MG63 (cell line): Measurements from ENCODE around the gene ERBB4. TPM values are rescaled to one million over a fixed set of nuclear protein-coding genes. Genes with fewer than 3 reads are reported as not detected.

Source experiments
- DNase-seq: peaks from one replicate; pipeline ENCODE4 v3.0.0-alpha.2; 2020
- H3K27me3 ChIP-seq: fragments of 250-450 bp; sonication (Bioruptor Pico); 2 replicates; pipeline ENCODE4 v1.5.1; 2020; ENCODE audit warnings: mild to moderate bottlenecking, moderate library complexity
- H3K36me3 ChIP-seq: fragments of 250-450 bp; sonication (Bioruptor Pico); 2 replicates; pipeline ENCODE4 v1.5.1; 2020; ENCODE audit warnings: mild to moderate bottlenecking, moderate library complexity
- H3K4me3 ChIP-seq: fragments of 250-450 bp; sonication (Bioruptor Pico); 2 replicates; pipeline ENCODE4 v1.5.1; 2020; ENCODE audit warnings: mild to moderate bottlenecking, moderate library complexity
- H3K9me3 ChIP-seq: fragments of 250-450 bp; sonication (Bioruptor Pico); 2 replicates; pipeline ENCODE4 v1.5.1; 2020; ENCODE audit warnings: mild to moderate bottlenecking, moderate library complexity
- total RNA-seq: library from RNA; depleted of rRNA; stranded (reverse); fragments of >200 nt; shearing (Covaris generic); gene quantifications from 2 replicates; pipeline ENCODE4 v1.2.3, GENCODE V29; 2014; ENCODE audit warnings: low replicate concordance

The ERBB4 gene
- total RNA-seq, 1 experiment from 2014 or later = 0.07 TPM

DNA sequence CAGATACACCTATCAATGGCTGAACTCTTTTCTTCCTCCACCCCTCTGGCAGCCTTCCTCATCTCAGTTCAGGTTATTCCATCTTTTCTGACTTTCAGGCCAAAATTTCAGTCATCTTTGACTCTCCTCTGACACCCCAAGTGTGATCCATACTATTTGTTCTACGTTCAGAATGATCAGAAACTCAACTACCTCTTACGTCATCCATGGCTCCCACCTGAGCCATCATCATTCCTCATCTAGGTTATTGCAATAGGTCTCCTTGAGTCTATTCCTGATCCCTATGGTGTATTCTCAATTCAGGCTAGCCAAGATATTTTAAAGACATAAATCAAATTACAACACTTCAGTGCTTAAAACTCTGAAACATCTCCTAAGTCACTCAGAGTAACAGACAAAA, 589.7 kb downstream of the ERBB4 start:
- Histone ChIP-seq H3K27me3 (no peaks in the 10 kb centered on the region), H3K36me3 (no peaks in the 10 kb centered on the region), H3K4me3 (no peak overlapping the region), H3K9me3 (no peaks in the 10 kb centered on the region)
- DNase-seq = no peak

DNA sequence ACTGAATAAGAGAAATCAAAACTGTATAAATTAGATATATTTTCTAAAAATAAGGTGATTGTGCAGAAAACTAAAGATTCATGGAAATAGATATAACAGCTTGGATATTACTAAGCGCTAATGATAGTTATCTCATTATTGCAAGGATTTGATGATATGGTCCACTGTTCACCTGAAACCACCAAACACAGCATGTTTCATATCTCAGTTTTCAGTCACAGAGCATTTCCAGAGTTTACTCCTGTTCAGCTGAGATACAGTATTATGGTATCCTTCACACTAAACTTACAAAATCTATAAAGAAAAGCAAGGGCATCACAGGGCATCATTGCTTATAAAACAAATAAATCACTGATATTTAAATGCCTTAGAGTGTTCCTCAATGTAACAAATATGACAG, 591.6 kb downstream of the ERBB4 start:
- Histone ChIP-seq H3K27me3 (no peaks in the 10 kb centered on the region), H3K9me3 (no peaks in the 10 kb centered on the region), H3K36me3 (no peaks in the 10 kb centered on the region), H3K4me3 (no peak overlapping the region)
- DNase-seq = no peak

DNA sequence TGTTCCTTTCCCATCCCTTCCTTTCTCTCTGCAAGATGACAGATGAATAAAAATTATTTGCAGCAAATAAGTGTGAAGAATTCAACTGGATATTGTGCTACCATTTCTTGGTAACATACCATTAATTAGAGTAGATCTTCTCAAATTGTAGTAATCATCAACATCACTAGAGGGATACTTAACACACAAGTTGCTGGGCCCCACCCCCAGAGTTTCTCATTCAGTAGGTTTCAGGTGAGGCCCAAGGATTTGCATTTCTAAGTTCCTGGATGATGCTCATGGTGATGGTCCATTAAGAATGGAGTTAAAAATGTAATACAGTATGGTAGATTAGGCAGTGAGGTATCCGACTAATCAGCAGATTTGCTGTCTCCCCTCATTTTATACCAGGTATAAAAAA, 594.0 kb downstream of the ERBB4 start:
- Histone ChIP-seq H3K36me3 (no peaks in the 10 kb centered on the region), H3K4me3 (no peak overlapping the region), H3K27me3 (no peaks in the 10 kb centered on the region), H3K9me3 (no peaks in the 10 kb centered on the region)
- DNase-seq = no peak

DNA sequence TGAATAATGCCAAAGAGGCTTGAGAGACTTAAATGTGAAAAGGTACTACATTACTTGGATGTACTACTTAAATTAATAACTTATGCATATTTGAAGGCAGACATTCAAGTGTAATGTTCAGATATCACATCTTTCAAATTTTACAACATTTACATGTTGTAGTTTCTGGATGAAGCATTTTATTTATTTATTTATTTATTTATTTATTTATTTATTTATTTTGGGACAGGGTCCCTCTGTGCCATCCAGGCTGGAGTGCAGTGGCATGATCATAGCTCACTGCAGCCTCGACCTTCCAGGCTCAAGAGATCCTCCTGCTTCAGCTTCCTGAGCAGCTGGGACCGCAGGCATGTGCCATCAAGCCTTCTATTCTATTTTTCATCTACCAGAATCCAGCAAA, 596.4 kb downstream of the ERBB4 start:
- DNase-seq = no peak
- Histone ChIP-seq H3K4me3 (no peak overlapping the region), H3K36me3 (no peaks in the 10 kb centered on the region), H3K27me3 (no peaks in the 10 kb centered on the region), H3K9me3 (no peaks in the 10 kb centered on the region)

DNA sequence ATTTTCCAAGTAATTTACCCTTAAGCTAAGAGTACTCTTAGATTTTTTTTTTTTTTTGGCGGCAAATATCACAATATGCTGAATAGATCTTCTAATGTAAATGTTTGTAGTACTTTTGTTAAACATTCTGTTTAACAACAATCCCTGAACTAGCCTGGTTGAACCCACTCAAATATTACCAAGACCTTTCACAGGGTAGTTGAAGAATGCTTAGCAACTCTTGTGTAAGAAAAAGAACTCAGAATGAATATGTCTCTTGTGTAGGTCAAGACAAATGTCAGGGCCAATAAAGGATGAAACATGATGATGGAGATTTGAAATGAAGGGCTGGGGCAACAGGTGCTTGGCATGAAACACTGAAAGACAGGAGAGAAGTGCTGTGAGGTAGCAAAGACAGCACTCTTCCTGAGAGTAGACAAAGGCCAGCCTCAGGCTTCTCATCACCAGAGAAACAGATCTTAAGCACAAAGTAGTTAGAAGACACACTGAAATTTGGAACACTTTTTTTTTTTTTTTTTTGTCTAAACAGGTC, 597.3 kb downstream of the ERBB4 start:
- DNase-seq = no peak
- Histone ChIP-seq H3K9me3 (no peaks in the 10 kb centered on the region), H3K4me3 (no peak overlapping the region), H3K36me3 (no peaks in the 10 kb centered on the region), H3K27me3 (no peaks in the 10 kb centered on the region)

DNA sequence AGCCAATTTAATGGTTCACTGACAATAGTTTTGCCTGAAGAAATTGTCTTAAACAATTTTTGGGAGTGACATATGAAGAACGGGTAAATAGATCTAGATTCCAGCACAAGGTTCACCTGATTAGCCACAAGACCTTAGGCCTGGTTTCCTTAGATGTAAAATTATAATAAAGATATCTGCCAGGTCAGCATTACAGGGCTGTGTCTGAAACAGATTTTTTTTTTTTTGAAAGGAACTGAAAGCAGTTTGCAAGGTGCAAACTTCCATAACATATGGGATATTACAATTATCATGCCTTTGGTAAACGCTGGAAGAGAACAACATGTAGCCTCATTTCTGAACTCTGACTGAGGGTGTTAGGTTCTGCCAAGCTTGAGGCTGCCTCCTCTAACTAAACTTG, 599.4 kb downstream of the ERBB4 start:
- no peaks in the 10 kb centered on the region for H3K27me3 ChIP-seq
- no peak overlapping the region for H3K4me3 ChIP-seq
- no peaks in the 10 kb centered on the region for H3K9me3 ChIP-seq
- H3K36me3 ChIP-seq = no peaks in the 10 kb centered on the region
- no peak for DNase-seq

DNA sequence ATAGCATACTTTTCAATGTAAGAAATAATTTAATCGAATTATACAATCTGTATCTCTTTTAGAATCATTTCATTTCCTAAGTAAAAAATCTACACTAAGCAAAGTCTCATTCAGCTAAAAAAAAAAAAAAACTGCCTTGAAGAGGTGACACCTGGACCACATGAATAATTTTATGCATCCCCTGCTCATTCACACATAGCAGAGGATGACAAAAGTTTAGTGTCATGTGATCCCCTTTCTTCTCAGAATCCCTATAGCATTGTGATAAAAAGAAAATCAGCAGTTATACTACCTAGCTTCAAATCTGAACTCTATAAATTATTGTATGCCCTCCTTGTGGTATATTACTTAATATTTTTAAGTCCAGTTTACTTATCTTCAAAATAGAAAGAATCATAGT, 603.8 kb downstream of the ERBB4 start:
- no peak for DNase-seq
- H3K9me3 ChIP-seq = no peaks in the 10 kb centered on the region

DNA sequence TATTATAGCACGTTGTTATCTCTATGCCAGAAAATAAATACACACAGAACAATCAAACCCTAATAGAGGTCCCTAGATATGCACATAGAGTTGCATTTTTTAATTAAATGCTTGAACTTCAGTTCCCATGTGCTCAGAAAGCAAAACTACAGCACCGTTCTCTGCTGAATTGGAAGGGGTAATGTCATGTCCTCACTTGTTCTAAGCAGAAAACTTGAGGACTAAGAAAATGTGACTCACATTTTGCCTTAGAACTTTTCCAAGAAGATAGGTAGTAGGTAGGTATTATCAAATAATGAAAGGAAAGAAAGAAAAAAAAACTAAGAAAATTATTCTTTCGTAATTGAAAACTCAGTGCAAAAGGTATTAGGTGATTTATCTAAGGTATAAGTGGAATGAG, 607.3 kb downstream of the ERBB4 start:
- DNase-seq = no peak
- no peaks in the 10 kb centered on the region for H3K36me3 ChIP-seq

More for the DNA sequence above, 603.8 kb downstream of the ERBB4 start:
- Histone ChIP-seq H3K27me3 (no peaks in the 10 kb centered on the region), H3K36me3 (no peaks in the 10 kb centered on the region), H3K4me3 (no peak overlapping the region)

DNA sequence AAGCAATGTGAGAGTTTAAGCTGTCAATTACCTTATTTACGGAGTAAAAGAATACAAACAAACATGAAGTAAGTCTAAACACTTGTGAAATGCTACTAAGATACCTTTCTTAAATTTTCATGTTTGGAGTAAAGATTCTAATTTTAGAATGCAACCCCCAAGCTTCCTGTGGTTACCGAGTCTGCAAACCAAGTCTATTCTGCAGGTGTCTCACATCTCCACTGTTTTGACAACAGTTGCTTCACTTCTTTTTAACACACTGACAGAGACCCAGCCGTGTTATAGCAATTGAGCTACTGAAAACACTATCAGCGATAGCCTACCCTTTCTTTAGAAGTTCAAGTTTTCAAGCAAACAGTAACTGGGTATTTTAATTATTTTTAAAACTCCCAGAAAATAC, 608.3 kb downstream of the ERBB4 start:
- H3K27me3 ChIP-seq = no peaks in the 10 kb centered on the region
- DNase-seq = no peak
- no peaks in the 10 kb centered on the region for H3K36me3 ChIP-seq
- H3K4me3 ChIP-seq = no peak overlapping the region
- no peaks in the 10 kb centered on the region for H3K9me3 ChIP-seq

More for the DNA sequence above, 607.3 kb downstream of the ERBB4 start:
- no peaks in the 10 kb centered on the region for H3K27me3 ChIP-seq
- H3K4me3 ChIP-seq = no peak overlapping the region
- no peaks in the 10 kb centered on the region for H3K9me3 ChIP-seq

DNA sequence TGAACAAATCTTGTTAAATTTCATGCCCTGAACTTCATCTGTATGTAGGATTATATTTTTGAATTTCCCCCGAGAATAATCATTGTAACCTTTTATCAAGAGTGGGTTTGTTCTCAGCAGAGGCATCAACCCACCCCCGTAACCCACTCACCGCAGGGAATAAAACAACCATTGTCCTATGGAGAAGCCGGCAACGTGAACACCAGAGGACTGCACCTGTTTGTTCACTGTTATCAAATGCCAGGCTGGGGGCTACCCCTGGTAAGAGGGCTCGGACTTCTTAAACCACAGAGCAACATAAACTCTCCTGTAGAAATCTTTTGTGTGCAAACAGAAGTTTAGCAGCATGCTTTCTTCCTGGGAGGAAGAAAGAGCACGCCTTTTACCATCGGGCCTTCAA, 610.4 kb downstream of the ERBB4 start:
- no peaks in the 10 kb centered on the region for H3K27me3 ChIP-seq
- no peak for DNase-seq
- H3K4me3 ChIP-seq = no peak overlapping the region
- no peaks in the 10 kb centered on the region for H3K36me3 ChIP-seq
- no peaks in the 10 kb centered on the region for H3K9me3 ChIP-seq

DNA sequence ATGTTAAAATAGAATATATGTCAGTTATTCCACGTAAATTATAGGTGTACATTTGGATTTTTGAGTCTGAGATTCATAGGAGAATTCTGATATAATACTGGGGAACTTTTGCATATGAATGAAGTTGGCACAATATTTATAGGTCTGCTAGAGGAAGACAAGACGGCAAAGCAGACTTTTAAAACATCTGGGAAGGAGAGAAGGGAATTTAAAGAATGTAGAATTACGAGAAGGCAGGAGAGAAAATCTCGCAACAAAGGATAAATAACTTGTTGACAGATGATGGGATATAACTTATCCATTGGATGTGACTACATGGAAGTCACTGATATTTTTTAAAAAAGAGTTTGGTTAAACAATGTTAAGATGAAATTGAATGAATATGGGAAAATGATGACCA, 615.6 kb downstream of the ERBB4 start:
- Histone ChIP-seq H3K9me3 (no peaks in the 10 kb centered on the region), H3K36me3 (no peaks in the 10 kb centered on the region), H3K4me3 (no peak overlapping the region), H3K27me3 (no peaks in the 10 kb centered on the region)
- no peak for DNase-seq

DNA sequence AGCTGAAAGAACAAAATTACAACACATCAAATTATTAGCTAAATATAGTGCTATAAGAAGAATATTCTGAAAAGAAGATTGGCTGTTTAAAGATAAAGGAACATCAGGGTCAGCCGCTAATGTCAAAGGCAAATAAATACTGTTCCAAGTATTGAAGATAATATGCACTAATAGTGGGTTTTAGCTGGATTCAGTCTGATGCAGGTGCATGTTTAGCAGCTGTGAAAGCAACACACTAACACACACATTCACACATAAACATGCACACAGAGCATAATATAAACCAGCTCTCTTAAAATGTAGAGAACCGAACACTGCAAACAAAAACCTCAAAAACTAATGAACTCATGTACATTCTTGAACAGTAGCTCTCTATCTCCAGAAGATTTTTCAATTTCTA, 634.6 kb downstream of the ERBB4 start:
- Histone ChIP-seq H3K9me3 (no peaks in the 10 kb centered on the region), H3K4me3 (no peak overlapping the region), H3K27me3 (no peaks in the 10 kb centered on the region), H3K36me3 (no peaks in the 10 kb centered on the region)
- DNase-seq = no peak

DNA sequence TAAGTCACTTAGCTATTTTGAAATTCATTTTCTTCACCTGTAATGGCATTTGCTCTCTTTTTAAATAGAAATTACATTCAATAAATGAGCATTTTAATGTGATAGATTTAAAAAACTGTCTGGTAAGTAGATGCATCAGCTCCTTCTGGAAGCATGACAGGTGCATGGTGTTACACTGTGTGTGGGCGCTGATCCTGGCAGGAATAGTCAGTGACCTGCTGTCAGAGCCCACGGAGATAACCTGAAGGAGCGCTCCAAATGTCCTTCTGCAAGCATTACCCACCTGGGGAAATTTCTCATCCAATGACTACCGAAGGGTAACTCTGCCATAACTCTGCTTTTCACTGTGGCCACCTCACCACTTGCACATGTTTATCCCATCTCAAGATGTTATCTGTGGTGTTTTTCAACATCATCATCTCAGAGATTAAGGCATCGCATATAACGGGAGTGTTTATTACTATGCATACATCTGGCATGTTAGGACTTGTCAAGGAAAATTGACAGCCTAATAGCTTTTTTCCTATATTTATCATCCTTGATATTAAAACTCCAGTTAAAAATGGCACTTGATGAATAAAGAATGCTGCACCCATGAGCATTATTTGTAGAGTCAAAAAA, 637.3 kb downstream of the ERBB4 start:
- Histone ChIP-seq H3K4me3 (no peak overlapping the region), H3K36me3 (no peaks in the 10 kb centered on the region), H3K27me3 (no peaks in the 10 kb centered on the region), H3K9me3 (no peaks in the 10 kb centered on the region)
- DNase-seq = no peak

DNA sequence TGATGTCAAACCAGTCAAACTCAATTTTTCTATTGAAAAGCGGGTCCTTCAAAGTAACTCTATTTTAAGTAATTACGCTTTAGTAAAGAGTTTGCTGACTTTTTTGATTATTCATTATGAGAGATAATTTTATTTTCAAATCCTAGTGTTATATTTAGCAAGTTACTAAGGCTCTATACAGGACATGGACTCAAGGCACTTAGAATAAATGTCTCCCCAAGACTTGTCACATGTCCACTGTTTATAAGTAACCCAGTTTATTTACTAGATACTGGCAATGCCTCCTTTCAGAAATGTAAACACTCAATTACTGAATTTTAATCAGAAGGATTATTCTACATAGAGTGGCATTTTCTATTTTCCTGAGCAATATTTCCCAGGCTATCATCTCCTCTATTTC, 638.1 kb downstream of the ERBB4 start:
- H3K4me3 ChIP-seq = no peak overlapping the region
- no peaks in the 10 kb centered on the region for H3K36me3 ChIP-seq
- no peaks in the 10 kb centered on the region for H3K9me3 ChIP-seq
- DNase-seq = no peak
- H3K27me3 ChIP-seq = no peaks in the 10 kb centered on the region

DNA sequence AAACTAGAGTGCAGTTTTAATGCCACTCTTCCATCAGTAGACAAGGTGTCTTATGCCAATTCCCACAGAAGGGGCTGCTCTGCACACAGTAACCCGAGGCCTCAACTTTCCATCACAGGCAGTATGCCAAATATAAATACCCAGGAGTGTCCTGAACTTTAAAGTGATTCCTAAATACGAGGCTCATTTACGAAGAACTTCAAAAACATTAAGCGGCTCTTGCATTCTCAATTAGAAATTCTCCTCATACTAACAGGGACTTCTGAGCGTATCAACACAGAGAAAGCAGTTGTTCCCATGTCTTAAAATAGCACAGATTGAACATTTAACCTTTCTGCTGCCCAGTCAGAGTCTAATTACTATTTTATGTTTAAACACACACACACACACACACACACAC, 638.6 kb downstream of the ERBB4 start:
- H3K9me3 ChIP-seq = no peaks in the 10 kb centered on the region
- H3K36me3 ChIP-seq = no peaks in the 10 kb centered on the region
- H3K27me3 ChIP-seq = no peaks in the 10 kb centered on the region
- H3K4me3 ChIP-seq = no peak overlapping the region
- no peak for DNase-seq

DNA sequence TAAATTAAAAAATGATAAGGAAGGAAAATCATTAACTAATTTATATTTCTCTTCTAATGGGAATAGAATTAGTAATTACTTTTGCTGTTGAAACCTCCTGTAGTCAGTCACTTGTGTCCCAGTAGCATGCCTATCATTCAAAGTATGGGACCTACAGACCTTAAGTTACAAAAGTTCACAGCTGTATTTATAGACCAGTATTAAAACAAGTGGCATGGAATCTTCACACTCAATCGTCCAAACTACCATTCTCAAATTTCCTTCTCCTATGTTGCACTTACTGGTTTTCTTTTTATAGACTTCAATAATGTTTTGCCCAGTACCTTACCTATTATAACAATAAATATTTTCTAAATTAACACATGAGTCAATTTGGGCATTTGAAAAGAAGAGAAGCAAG, 639.9 kb downstream of the ERBB4 start:
- DNase-seq = no peak
- Histone ChIP-seq H3K36me3 (no peaks in the 10 kb centered on the region), H3K9me3 (no peaks in the 10 kb centered on the region), H3K27me3 (no peaks in the 10 kb centered on the region), H3K4me3 (no peak overlapping the region)

DNA sequence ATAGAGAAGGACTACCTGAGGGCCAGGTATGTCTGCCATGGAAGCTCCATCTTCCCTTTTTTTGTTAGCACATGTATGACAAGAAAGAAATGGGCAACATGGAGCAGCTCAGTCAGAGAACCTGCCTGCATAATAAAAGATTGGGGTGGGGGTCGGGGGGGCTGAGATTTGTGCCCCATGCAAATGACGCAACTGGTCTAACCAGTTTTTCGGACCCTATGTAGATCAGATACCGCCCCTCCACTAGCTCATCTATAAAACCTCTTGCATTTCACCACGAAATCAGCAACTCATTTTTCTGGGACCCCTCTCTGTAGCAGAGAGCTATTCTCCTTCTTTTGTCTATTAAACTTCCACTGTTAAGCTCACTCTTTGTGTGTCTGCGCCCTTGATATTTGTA, 657.2 kb downstream of the ERBB4 start:
- no peak for DNase-seq
- Histone ChIP-seq H3K4me3 (no peak overlapping the region), H3K9me3 (no peaks in the 10 kb centered on the region), H3K36me3 (no peaks in the 10 kb centered on the region), H3K27me3 (no peaks in the 10 kb centered on the region)

DNA sequence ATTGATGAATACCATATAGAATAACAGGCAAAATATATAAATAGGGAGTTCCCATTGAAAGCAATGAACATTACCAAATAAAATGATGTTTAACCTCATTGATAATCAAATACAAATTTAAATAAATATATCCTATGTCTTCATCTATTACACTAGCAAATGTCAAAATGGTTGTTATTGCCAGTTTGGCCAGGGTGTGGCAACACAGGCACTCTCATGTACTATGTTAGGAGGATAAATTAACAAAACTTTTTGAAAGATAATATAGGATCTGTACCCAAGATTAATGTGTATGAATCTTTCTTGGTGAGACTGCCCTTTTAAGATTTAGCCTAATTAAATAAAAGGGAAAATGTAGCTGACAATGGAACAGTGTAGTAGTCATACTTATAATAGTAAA, 659.3 kb downstream of the ERBB4 start:
- Histone ChIP-seq H3K36me3 (no peaks in the 10 kb centered on the region), H3K4me3 (no peak overlapping the region), H3K9me3 (no peaks in the 10 kb centered on the region), H3K27me3 (no peaks in the 10 kb centered on the region)
- DNase-seq = peak; percentile 1

DNA sequence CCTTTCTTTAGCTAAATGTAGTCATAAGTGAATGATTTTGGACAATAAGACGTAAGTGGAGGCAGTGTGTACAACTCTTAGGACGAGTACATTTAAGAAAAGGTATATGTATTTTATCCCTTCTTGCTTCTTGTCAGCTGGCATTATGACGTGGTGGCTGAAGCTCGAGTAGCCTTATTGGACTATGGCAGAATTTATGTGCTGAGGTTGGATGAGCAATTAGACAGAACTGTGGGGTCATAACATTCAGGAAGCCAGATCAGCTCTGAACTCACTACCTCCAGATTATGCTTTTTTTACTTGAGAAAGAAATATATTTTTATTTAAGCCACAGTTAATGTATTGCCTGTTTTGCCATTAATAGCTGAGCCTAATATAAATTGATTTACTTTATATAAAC, 661.5 kb downstream of the ERBB4 start:
- DNase-seq = no peak
- no peaks in the 10 kb centered on the region for H3K9me3 ChIP-seq
- no peaks in the 10 kb centered on the region for H3K36me3 ChIP-seq
- no peak overlapping the region for H3K4me3 ChIP-seq
- no peaks in the 10 kb centered on the region for H3K27me3 ChIP-seq
